Renal cortical epithelial cell (primary cell): ENCODE measurements around the gene CUEDC1. TPM values are rescaled to one million over a fixed set of nuclear protein-coding genes. Genes with fewer than 3 reads are reported as not detected.

Source experiments
- DNase-seq: peaks from one replicate; pipeline ENCODE4 v3.0.0-alpha.2; 2011; ENCODE audit warnings: low read depth
- total RNA-seq: library from RNA; depleted of rRNA; stranded (reverse); fragments of >200 nt; gene quantifications from 2 replicates; pipeline ENCODE4 v1.2.3, GENCODE V29; 2014

CUEDC1 gene, protein sequence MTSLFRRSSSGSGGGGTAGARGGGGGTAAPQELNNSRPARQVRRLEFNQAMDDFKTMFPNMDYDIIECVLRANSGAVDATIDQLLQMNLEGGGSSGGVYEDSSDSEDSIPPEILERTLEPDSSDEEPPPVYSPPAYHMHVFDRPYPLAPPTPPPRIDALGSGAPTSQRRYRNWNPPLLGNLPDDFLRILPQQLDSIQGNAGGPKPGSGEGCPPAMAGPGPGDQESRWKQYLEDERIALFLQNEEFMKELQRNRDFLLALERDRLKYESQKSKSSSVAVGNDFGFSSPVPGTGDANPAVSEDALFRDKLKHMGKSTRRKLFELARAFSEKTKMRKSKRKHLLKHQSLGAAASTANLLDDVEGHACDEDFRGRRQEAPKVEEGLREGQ
- 10.1 and 20.1 TPM in 2 replicates for total RNA-seq

DNA sequence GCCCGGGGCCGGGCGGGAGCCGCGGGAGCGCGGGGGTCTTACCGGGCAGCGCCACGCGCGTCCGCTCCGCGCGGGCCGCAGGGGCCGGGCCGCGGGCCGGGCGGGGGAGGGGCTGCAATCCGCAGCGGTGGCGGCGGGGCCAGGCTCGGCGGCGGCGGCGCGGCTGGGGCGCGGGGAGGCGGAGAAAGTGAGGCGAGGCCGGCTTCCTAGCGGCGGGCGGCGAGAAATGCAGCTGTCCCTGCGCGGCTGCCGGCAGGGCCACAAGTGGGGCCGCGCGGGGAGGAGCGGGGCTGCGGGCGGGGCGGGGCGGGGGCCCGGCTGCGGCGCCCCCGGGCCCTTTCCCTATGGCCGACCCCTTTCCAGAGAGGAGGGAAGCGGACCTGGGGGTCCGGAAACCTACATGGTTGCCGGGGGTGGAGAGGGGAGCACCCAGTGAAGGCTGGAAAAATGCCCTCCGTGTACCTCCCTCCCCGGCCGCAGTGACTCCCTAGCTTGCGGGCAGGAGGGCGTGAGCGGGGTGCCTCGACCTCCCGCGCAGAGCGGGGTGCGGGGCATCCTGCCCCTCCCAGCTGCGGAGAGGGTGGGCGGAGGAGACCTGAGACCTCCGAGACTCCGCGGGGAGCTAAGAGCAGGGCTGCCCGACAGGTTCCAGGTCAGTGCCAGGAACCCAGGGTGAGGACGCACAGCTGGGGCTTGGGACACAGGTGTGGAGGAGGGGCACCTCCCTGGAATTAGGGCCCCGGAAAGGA is at the start of gene CUEDC1:
CUEDC1 (minus strand) TSS at position 230 of the 749 bp plus-strand sequence. CDS start 69,848 bp downstream, outside the sequence.
- DNase-seq = no peak

DNA sequence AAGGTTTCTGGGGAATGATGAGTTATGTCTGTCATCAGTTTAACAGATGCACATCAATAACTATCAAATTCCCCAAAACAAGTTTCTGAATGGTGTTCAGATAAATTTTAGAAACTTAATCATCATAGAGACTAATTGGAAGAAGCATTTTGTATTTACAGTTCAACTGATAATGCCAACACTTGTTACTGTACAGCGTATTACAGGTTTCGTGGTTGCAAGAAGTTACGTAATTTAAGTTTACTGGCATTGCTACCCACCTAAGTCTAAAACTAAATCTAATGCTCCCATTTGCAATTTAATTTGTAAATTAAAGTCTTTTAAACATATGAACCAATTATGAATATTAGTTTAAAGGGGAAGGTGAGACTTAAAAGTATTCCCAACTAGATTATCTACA is 48.8 kb upstream of the CUEDC1 start:
- no peak for DNase-seq

DNA sequence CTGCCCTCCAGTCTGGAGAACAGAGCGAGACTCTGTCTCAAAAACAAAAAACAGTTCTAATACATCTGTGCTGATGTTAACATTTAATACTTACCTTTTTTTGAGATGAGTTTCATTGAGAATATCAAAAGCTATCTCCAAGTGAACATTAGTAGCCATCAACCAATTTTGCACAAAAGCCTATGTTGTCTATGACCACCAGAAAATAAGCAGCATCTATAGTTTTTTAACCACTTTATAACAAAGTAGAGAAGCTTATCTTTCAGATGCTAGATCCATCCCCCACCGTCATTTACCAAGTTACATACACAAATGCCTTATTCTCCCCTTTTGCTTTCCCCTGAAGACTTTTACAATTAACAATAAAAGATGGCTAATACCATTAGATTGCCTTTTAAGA is 47.8 kb upstream of the CUEDC1 start:
- DNase-seq = no peak

DNA sequence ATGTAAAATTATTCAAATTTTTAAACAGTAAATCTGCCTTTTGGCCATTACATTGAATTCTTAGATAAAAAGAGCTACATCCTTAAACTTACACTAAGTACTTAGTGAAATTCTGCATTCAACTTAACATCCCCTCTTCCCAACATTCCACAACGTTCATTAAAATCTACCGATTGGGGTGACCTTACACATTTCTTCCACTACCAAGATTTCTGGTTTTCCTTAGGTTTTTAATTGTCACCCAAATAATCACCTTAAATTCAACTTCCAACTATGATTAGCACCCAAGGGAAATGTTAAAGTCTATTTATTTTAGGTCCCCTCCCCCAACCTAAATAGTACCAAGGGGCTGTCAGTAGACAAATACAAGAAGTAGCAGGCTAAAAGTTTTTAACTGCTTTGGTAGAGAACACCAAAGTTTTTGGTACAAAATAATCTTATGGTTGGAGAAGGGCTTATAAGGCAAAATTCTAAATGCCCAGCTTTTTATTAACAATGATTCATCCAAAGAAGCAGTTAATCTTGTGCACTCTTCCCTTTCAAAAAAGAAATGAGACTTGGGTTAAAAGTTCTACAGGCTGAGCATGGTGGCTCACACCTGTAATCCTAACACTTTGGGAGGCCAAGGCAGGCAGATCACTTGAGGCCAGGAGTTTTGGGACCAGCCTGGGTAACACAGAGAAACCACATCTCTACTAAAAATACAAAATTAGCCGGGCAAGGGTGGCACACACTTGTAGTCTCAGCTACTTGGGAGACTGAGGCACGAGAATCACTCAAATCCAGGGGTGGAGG is 47.1 kb upstream of the CUEDC1 start:
- no peak for DNase-seq

DNA sequence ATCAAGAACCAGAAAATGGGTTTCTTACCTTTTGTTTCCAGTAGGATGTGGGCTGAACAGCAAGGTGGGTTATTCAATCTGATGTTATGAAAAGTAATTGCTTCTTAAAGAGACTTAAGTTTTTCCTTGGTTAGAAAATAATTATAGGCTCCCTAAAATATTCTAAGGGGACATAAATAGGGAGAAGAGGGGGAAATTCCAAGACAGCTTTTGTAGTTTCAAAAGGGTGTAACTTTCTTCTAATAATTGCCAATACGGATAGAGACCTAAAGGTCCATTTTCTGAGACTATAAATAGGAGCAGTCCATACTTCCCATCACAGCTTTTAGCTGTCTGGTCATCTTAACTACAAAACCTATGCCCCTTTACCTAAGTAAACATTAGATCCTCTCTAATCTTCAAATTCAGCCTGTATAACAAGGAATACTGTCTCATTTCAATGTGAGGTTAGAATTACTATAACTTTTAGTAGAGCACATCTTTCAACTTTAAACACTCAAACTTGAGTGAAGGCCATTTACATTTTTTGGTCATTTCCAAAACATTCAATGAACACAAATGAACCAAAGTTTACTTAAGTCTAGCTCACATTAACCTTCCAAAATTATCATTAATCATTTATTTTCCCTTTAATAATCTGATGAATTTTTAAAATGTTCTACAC is 46.4 kb upstream of the CUEDC1 start:
- DNase-seq = no peak

DNA sequence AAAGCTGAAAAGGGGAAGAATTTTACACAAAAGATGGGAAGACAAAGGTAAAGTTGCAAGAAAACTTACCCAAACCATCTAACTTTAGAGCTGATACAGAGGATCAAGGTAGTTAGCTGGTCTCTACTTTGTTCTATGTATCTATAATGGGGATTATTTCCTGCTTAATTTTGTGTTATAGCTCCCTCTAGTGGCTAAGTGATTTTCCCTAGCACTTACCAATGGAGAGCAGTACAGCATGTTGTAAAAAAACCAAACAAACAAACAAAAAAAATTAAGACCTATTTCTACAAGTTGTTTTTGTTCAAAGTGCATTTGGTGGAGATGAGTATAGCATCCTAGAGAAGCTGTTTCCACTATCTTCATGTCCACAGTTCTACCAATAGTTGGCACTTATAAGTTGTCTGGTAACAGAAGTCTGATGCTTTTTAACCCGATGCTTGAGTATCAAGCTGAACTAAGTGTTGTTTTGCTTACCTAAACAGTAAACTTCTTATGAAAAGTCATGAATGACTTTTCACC is 44.3 kb upstream of the CUEDC1 start:
- DNase-seq = peak; percentile 83

DNA sequence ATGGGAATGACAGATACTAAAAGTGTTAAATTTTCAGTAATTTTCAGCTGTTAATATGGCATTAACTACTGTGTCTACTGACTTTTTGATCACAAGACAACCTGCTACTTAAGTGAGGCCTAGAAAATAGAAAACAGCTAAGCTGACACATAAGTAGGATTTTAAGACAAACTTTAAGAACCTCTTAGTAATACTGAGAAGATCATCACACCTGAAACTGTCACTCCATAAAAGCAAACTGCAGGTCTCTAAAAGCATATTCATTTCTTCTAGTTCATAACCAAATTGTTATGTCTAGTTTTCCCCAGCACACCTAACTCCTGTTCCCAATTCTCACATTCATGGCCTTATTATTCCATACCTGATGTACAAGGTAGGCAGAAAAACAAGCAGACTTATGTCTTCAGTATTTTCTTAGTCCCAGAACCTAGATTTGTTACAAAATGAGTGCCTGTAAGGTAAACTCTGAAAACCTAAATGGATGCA is 43.8 kb upstream of the CUEDC1 start:
- no peak for DNase-seq

DNA sequence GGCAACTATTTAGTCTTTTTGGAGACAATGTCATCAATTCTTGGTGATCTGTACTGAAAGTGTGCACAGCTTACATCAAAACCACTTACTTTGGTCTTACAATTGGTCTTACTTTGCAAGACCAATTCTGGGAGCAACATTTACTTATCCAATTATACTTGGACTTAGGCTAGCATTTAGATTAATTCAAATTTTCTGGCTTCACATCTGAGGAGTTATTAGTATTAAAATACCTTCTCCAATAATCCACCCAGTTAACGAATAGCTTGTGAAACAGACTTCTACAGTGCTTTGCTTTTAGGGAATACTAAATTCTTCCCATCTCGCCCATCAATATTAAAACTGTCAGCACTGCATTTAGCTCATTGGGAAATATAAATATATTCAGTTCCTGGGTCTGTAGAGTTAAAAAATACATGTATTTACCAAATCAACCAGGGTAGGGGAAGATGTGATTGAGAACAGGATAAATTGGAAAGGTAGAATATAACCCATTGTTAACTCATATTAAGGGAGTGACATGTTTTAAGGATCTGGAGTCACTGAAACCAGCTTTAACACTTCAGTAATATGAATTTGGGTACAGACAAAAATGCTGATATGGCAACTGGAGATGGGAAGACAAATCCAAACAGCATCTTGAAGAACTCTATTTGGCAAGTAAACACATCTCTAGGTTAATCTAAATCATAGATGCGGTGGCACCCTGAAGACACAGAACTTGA is 42.0 kb upstream of the CUEDC1 start:
- DNase-seq = no peak

DNA sequence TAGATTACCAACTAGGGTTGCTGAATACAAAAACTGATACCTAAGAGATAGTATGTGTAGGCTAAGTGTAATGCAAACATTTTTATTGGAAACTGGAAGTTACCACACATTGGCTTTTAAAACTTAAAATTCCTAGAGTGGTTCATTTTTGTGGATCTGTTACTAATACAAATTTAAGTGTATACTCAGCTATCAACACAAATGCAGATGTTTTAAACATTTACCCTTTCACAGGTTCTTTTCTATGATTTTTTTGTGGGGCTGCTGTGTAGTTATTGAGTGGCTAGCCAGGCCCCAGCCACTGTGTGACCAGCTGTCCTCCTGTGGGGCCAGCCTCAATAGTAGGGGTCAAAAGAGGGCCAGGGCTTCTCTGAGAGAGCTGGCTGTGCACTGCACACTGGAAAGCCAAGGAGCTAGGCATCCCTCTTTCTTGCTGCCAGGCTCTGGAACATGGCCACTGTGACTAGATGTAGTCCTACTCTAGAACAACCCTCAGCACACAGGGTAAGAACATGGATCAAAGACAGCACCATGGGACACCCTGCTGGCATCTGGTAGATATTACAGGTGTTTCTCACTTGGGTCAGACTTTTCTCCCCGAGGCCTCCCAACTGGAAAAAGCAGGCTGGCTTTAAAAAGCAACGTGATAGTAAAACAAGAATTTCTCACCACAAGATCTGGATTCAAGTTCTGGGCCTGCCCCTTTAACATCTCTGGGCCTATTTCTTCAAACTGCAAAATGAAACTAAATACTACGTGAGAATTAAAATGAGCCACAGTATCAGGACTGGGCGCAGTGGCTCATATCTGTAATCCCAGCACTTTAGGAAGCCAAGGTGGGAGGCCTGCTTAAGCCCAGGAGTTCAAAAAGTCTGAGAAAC is 40.1 kb upstream of the CUEDC1 start:
- peak; percentile 79 for DNase-seq

DNA sequence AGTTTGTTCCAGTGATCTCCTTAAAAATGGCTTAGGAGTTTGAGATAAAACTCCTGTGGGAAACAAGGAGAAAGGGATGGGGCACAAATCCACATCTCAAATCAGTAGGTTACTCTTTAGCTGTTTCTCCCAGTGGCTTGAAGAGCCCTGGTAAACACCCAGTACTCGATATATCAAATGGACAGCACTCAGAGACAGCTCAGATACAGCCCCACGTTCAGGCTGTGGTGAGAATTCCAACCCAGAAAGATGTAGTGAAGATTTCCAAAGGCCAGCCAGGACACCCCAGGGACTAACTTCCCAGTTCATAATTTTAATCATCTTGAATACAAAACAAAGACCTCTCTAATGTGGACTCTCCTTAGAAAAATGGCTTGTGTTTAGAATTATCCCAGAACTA is 39.2 kb upstream of the CUEDC1 start:
- no peak for DNase-seq

DNA sequence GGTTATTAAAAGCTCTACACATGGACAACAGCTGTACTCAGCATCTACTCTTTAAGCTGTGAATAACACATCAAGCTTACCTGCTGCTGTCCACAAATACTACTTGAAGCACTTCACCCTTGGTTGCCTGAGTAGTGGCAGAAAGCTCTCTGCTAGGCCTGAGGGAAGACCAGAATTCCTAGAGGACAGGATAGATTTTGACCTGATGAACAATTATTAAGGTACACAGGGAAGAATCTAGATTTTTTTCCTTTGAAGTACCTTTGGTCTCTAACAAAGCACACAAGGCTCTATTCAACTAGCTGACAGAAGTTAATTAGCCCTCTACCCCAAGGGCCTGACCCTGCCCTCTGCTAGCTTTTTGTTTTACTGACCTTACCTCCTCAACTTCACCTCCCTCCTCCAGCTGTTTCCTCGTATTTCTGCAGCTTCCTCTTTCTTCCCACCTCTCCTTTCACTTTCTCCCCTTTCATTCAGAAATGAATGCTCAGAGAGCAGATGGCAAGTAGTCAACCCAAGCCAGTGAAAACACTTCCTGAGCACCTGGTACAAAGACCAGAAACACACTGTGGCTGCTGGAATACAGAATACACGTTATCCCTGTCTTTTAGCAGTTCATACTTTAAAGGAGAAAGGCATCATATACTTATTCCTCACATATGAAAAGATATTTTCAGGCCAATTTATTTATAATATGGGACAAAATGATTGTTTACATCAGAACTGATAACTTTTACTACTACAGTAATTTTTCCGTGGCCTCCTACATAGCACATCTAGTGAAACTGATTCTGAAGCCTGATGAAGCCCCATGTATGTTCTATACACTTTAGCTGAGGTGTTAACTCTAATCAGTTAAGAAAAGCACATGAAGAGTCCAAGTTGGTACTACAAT is 38.5 kb upstream of the CUEDC1 start:
- no peak for DNase-seq

DNA sequence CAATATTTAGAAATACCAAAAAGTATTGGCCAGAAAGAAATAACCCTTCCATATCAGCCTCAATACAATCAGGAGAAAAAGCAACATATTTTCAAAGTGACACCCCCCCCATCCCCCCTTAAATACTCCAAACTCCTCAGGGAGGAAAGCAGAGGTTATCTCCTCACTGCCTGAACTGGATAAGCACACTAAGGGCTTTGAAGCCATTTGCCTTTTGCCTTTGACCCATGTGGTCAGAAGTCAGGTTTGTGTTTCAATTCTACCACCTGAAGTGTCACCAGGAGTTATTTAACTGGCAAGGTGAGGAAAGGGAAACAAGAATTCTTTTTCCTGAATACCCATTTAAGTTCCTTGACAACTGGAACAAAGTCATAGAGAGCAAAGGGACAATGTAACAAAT is 36.3 kb upstream of the CUEDC1 start:
- DNase-seq = no peak

DNA sequence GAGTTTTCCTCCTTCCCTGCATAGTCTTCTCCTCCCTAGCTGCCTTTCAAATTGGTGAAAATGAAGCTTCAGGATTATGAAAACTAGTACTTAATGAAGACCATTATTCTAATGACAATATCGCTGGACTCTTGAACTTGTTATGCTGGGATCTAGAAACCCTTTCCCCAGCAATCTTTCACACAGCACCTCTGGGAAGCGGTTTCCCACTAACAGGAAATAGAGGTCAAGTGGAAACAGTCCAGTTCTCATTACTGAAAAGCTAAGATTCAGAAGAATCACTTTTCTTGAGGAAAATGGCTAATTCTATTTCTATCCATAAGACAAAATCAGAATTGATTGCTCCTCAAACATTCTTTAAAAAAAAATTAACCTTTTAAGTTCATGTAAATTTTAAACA is 34.8 kb upstream of the CUEDC1 start:
- DNase-seq = no peak

DNA sequence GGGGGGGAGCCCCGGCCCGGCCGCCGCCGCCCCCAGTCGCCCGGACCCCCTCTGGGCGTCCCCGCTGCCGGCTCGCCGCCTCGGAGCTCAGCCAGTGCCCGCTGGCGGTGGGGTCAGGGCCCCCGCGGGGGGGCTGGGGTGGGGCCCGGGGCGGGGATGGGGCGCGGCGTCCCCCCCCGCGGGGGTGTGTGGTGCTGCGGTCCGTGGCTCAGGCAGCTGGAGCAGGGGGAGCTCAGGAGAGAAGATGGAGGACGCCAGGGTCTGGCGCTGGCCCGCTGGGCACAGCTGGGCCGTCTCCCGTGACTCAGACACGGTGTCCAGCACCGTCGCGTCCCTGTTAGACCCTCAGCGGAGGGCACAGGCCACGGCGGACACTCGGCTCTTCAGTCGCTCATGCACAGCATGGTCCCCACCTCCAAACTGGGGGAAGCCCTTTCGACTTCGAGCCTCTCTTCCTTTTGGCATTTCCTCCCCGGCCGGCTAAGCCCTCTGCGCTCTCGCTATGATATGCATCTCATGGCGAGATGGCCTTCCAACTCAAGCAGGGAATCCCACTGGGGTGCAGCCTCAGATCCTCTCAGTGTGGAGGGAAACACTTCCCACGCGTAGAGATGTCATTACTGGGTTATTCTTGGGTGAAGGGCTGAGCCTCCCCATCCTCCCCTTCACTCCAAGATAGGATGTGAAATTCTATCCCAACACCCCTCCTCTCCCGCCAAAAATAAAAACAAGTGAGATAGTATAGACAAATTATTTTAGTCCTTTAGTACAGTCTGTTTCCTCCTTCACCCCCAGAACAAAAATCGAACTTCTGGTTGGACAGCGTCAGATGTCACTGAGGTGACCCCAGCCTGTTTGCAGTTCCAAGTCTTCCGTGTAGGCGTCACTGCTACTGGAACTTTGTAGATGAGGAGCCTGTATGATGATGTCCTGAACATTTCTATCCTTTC is 33.4 kb upstream of the CUEDC1 start:
- peak; percentile 33 for DNase-seq

DNA sequence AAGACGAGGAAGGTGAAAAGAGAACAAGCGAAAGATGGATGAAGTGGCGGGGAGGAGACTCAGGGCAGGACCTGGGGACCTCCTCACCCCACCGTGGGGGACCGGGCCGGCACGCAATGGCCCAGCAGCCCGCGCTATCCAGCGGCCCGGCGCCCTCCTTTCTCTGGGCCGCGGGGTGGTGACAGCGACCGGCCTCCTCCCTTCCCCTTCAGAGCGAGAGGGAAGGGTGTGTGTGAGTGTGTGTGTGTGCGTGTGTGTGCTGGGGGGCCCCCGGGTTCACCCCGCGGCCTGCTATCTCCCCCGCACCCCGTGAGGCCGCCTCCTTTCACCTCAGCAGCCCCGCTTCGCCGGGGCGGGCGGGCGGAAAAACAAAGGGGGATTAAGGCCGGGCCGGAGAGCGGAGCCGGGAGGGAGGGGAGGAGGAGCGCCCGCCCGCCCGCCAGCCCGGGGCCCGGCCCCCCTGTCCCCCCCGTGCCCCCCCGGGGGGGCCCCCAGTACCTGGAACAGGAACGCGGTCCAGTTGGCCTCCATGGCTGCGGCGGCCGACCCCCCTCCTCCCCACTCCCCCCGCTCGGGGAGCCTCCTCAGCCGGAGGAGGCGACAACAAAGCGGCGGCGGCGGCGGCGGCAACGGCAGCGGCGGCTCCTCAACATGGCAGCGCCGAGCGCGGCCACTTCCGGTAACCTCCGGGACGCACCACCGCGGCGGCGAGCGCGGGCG is 32.5 kb upstream of the CUEDC1 start, which contains the start of gene VEZF1:
VEZF1 (minus strand) TSS at position 674 of the 720 bp plus-strand sequence; CDS start at position 531, 143 bp downstream.
- no peak for DNase-seq

DNA sequence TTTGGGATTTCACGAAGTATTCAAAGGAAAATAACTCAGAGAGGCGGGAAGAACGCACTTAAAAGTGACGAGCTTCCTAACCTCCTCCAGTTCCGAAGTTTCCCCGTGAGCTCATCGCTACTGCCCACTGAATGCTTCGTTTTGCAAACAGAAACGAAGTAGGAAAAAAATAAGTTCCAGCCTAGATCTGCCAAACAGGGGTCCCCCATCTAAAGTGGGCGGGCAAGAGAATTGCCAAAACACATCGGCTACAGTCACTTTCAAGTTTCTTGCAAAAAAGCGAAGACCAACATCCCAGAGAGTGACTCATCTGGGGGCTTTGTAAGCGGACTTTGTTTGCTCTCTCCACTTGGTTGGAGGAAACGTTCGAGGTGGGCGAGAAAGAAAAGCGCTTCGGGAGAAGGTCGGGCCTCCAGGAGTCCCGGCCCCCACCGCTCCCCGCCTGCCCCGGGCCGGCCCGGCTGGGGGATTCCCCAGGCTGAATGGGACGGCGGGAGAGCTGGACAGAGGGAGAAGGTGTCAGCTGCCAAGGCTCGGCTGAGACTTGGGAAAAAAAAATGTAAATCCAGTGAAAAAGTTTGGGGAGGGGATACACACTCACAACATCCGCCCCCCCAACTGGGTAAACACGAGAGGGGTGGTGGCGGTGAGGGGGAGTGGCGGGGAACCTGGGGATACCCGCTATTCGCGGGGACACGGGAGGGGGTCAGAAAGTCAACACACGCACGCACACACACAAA is 31.8 kb upstream of the CUEDC1 start:
- peak; percentile 75 for DNase-seq
